ENCODE measurements around the gene FCGBP. TPM values are rescaled to one million over a fixed set of nuclear protein-coding genes. Genes with fewer than 3 reads are reported as not detected.

Gene FCGBP
- total RNA-seq, 1 donor from 2014 or later = 95.3 TPM

DNA sequence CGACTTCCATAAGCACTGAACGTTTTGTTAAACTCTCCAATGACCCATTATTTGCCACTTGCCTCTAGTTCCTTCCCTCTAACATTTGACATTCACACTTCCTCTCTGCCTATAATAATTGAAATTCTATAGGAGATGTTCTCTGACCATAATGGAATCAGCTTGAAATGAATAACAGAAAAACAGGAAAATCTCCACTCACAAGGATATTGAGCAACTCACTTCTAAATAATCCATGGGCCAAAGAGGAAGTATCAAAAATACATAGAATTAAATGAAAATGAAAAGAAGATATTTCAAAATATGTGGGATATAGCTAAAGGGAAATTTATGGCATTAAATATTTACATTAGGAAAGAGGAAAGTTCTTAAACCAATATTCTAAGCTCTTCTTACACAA is 3.4 kb upstream of the FCGBP start:
- no peaks in the 10 kb centered on the region for H3K36me3 ChIP-seq
- peaks cover 14% of the 10 kb centered on the region for H3K27me3 ChIP-seq (ENCODE audit: low read depth)
- H3K9me3 ChIP-seq = no peaks in the 10 kb centered on the region
- no peak for DNase-seq
- H3K4me1 ChIP-seq = peaks cover 19% of the 10 kb centered on the region
- TF ChIP-seq, protein P1, sequence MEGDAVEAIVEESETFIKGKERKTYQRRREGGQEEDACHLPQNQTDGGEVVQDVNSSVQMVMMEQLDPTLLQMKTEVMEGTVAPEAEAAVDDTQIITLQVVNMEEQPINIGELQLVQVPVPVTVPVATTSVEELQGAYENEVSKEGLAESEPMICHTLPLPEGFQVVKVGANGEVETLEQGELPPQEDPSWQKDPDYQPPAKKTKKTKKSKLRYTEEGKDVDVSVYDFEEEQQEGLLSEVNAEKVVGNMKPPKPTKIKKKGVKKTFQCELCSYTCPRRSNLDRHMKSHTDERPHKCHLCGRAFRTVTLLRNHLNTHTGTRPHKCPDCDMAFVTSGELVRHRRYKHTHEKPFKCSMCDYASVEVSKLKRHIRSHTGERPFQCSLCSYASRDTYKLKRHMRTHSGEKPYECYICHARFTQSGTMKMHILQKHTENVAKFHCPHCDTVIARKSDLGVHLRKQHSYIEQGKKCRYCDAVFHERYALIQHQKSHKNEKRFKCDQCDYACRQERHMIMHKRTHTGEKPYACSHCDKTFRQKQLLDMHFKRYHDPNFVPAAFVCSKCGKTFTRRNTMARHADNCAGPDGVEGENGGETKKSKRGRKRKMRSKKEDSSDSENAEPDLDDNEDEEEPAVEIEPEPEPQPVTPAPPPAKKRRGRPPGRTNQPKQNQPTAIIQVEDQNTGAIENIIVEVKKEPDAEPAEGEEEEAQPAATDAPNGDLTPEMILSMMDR (IDR thresholded peaks at IDR 0.05) = no peak
- no peak for ATAC-seq
- no peak overlapping the region for H3K27ac ChIP-seq
- intact Hi-C loops (cut with DNase I) = no loop called here
- no peak overlapping the region for H3K4me3 ChIP-seq

DNA sequence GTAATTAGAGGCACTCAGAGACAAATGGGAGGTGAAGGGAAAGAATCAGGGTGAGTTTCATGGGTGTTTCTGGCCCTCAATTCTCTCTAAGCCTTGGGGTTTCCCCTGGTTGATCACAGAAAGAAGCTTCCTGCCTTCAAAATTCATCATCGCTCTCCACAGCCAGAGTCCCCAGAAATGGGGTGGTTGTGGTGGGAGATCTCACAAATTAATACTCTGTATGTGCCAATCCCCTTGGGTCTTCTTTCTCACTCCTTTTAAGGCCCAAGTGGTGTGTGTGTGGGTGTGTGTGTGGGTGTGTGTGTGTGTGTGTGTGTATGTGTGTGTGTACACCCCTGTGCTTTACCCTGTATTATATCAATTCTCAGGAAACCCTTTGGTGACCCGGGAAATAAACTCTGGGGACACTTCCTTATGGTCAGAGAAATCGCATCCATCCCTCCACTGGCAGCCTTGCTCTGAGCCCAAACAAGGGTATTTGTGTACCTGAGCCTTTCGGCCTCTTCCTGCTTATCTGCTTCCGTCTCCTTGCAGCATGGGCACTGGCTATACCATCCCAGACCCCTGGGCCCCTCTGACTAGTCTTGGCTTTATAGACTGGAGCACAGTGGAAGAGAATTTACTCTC is 2.8 kb upstream of the FCGBP start:
- no peak for ATAC-seq
- TF ChIP-seq, protein P1 (IDR thresholded peaks at IDR 0.05) = no peak
- Histone ChIP-seq H3K36me3 (no peaks in the 10 kb centered on the region), H3K27me3 (ENCODE audit: low read depth) (peaks cover 17% of the 10 kb centered on the region), H3K9me3 (no peaks in the 10 kb centered on the region), H3K4me3 (no peak overlapping the region), H3K27ac (no peak overlapping the region), H3K4me1 (peaks cover 15% of the 10 kb centered on the region)
- DNase-seq = no peak
- intact Hi-C loops (cut with DNase I) = no loop called here

DNA sequence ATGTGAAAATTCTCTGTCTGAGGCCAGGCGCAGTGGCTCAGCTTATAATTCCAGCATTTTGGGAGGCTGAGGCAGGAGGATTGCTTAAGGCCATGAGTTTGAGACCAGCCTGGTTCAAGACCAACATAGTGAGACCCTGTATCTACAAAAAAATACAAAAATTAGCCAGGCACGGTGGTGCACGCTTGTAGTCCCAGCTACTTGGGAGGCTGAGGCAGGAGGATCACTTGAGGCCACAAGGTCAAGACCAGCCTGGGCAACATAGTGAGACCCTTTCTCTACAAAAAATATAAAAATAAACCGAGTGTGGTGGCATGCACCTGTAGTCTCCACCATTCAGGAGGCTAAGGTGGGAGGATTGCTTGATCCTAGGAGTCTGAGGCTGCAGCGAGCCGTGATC is 2.2 kb upstream of the FCGBP start:
- intact Hi-C loops (cut with DNase I) = no loop called here
- no peak for DNase-seq
- no peak for ATAC-seq

DNA sequence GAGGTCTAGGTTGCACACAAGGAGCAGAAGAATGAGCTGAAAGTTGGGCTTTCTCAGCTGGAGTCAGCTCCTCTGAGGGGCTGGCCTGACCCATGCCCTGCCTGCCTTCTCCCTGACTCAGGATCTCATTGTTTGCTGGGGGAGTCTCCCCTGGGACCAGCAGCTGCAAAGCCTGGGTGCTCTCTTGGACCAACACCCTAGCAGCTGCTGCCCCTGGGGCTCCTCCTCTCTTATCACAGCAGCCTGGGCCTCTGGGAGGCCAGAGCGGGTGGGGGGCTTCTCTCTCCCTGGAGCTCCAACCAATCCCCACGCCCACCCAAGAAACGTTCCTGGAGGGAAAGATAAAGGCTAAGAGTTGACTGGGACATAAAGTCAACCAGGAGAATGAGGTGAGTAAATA is 1.6 kb upstream of the FCGBP start:
- Histone ChIP-seq H3K4me3 (no peak overlapping the region), H3K4me1 (peaks cover 3% of the 10 kb centered on the region), H3K36me3 (no peaks in the 10 kb centered on the region), H3K27ac (no peak overlapping the region), H3K27me3 (ENCODE audit: low read depth) (peaks cover 17% of the 10 kb centered on the region), H3K9me3 (no peaks in the 10 kb centered on the region)
- no peak for ATAC-seq
- intact Hi-C loops (cut with DNase I) = no loop called here
- no peak for DNase-seq
- TF ChIP-seq, protein P1 (IDR thresholded peaks at IDR 0.05) = no peak

More for the DNA sequence above, 2.2 kb upstream of the FCGBP start:
- Histone ChIP-seq H3K4me1 (peaks cover 9% of the 10 kb centered on the region), H3K27me3 (ENCODE audit: low read depth) (peaks cover 17% of the 10 kb centered on the region), H3K9me3 (no peaks in the 10 kb centered on the region), H3K4me3 (no peak overlapping the region), H3K36me3 (no peaks in the 10 kb centered on the region), H3K27ac (no peak overlapping the region)
- TF ChIP-seq, protein P1 (IDR thresholded peaks at IDR 0.05) = no peak

DNA sequence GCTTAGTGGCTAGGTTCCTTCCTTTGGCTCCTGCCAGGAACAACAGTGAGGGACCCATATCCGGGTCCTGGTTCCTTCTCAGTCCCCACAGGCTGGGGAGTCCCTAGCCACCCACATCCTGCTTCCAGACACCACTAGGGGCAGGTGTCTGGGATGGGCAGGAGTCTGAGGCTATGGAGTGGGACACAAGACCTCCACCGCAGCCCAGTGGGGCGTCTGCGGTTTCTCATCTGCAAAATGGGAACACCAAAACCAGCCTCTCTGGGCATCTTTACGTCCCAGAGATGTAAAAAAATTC is 879 bp upstream of the FCGBP start:
- DNase-seq = no peak
- no peaks in the 10 kb centered on the region for H3K9me3 ChIP-seq
- no peaks in the 10 kb centered on the region for H3K4me1 ChIP-seq
- no peaks in the 10 kb centered on the region for H3K36me3 ChIP-seq
- TF ChIP-seq, protein P1 (IDR thresholded peaks at IDR 0.05) = no peak
- peaks cover 17% of the 10 kb centered on the region for H3K27me3 ChIP-seq (ENCODE audit: low read depth)
- intact Hi-C loops (cut with DNase I) = no loop called here
- ATAC-seq = peak in 1 of 2 donors; percentile 19
- no peak overlapping the region for H3K27ac ChIP-seq
- H3K4me3 ChIP-seq = no peak overlapping the region
